ENCODE results near the gene TNRC6C. TPM values are rescaled to one million over a fixed set of nuclear protein-coding genes. Genes with fewer than 3 reads are reported as not detected.

The TNRC6C gene
- total RNA-seq, 1 donor, result 12.4 TPM

GRCh38 chr17:78127239-78127887, 168.9 kb downstream of the TNRC6C start:
- Histone ChIP-seq H3K9me3 (ENCODE audit: low read depth, low read length) (no peaks in the 10 kb centered on the region), H3K4me1 (ENCODE audit: insufficient read depth, low read length) (peaks cover 77% of the 10 kb centered on the region), H3K4me3 (ENCODE audit: low read length) (peak overlapping the region; percentile 81), H3K27me3 (ENCODE audit: insufficient read depth, low read length) (no peaks in the 10 kb centered on the region)

- Histone ChIP-seq H3K4me1 (ENCODE audit: insufficient read depth, low read length) (peaks cover 77% of the 10 kb centered on the region), H3K4me3 (ENCODE audit: low read length) (peak overlapping the region; percentile 81), H3K9me3 (ENCODE audit: low read depth, low read length) (no peaks in the 10 kb centered on the region), H3K27me3 (ENCODE audit: insufficient read depth, low read length) (no peaks in the 10 kb centered on the region)
Measured at GRCh38 chr17:78127888-78128550, 169.5 kb downstream of the TNRC6C start.

- H3K4me3 ChIP-seq (ENCODE audit: low read length), result peak within 1 kb of the TSS; percentile 81
- H3K9me3 ChIP-seq (ENCODE audit: low read depth, low read length), result no peaks in the 10 kb centered on the region
- H3K4me1 ChIP-seq (ENCODE audit: insufficient read depth, low read length), result peaks cover 77% of the 10 kb centered on the region
- no peaks in the 10 kb centered on the region for H3K27me3 ChIP-seq (ENCODE audit: insufficient read depth, low read length)
Measured at GRCh38 chr17:78128551-78129350, 170.2 kb downstream of the TNRC6C start, which contains the start of gene TMC6. TSS of gene TMC6 (minus strand) at chr17:78128755. CDS start at chr17:78126832, 1,923 bp downstream.

- Histone ChIP-seq H3K27me3 (ENCODE audit: insufficient read depth, low read length) (no peaks in the 10 kb centered on the region), H3K9me3 (ENCODE audit: low read depth, low read length) (no peaks in the 10 kb centered on the region), H3K4me3 (ENCODE audit: low read length) (peak overlapping the region; percentile 81), H3K4me1 (ENCODE audit: insufficient read depth, low read length) (peaks cover 77% of the 10 kb centered on the region)
Measured at GRCh38 chr17:78129351-78130089, 171.0 kb downstream of the TNRC6C start.

- no peaks in the 10 kb centered on the region for H3K27me3 ChIP-seq (ENCODE audit: insufficient read depth, low read length)
- peak overlapping the region; percentile 61 for H3K4me3 ChIP-seq (ENCODE audit: low read length)
- H3K4me1 ChIP-seq (ENCODE audit: insufficient read depth, low read length), result peaks cover 77% of the 10 kb centered on the region
- H3K9me3 ChIP-seq (ENCODE audit: low read depth, low read length), result no peaks in the 10 kb centered on the region
Measured at GRCh38 chr17:78130090-78130436, 171.6 kb downstream of the TNRC6C start.

GRCh38 chr17:78130437-78131101, 172.1 kb downstream of the TNRC6C start, which contains the start of gene TMC8:
TSS of gene TMC8 (plus strand) at chr17:78130771. CDS start at chr17:78131589, 818 bp downstream.
- H3K4me1 ChIP-seq (ENCODE audit: insufficient read depth, low read length), result peaks cover 77% of the 10 kb centered on the region
- peak within 1 kb of the TSS; percentile 61 for H3K4me3 ChIP-seq (ENCODE audit: low read length)
- no peaks in the 10 kb centered on the region for H3K27me3 ChIP-seq (ENCODE audit: insufficient read depth, low read length)
- H3K9me3 ChIP-seq (ENCODE audit: low read depth, low read length), result no peaks in the 10 kb centered on the region

- Histone ChIP-seq H3K9me3 (ENCODE audit: low read depth, low read length) (no peaks in the 10 kb centered on the region), H3K4me3 (ENCODE audit: low read length) (peak overlapping the region; percentile 61), H3K4me1 (ENCODE audit: insufficient read depth, low read length) (peaks cover 77% of the 10 kb centered on the region), H3K27me3 (ENCODE audit: insufficient read depth, low read length) (no peaks in the 10 kb centered on the region)
Measured at GRCh38 chr17:78131172-78132083, 172.9 kb downstream of the TNRC6C start.

GRCh38 chr17:78132084-78132676, 173.7 kb downstream of the TNRC6C start:
- Histone ChIP-seq H3K4me3 (ENCODE audit: low read length) (peak overlapping the region; percentile 61), H3K4me1 (ENCODE audit: insufficient read depth, low read length) (peaks cover 77% of the 10 kb centered on the region), H3K9me3 (ENCODE audit: low read depth, low read length) (no peaks in the 10 kb centered on the region), H3K27me3 (ENCODE audit: insufficient read depth, low read length) (no peaks in the 10 kb centered on the region)

- no peaks in the 10 kb centered on the region for H3K9me3 ChIP-seq (ENCODE audit: low read depth, low read length)
- H3K27me3 ChIP-seq (ENCODE audit: insufficient read depth, low read length), result no peaks in the 10 kb centered on the region
- peaks cover 82% of the 10 kb centered on the region for H3K4me1 ChIP-seq (ENCODE audit: insufficient read depth, low read length)
- H3K4me3 ChIP-seq (ENCODE audit: low read length), result peak overlapping the region; percentile 61
Measured at GRCh38 chr17:78132767-78133178, 174.3 kb downstream of the TNRC6C start.

- Histone ChIP-seq H3K9me3 (ENCODE audit: low read depth, low read length) (no peaks in the 10 kb centered on the region), H3K4me1 (ENCODE audit: insufficient read depth, low read length) (peaks cover 88% of the 10 kb centered on the region), H3K27me3 (ENCODE audit: insufficient read depth, low read length) (no peaks in the 10 kb centered on the region), H3K4me3 (ENCODE audit: low read length) (peak overlapping the region; percentile 61)
Measured at GRCh38 chr17:78133179-78133951, 174.9 kb downstream of the TNRC6C start.

GRCh38 chr17:78133971-78134898, 175.7 kb downstream of the TNRC6C start:
- no peaks in the 10 kb centered on the region for H3K9me3 ChIP-seq (ENCODE audit: low read depth, low read length)
- H3K27me3 ChIP-seq (ENCODE audit: insufficient read depth, low read length), result no peaks in the 10 kb centered on the region
- H3K4me3 ChIP-seq (ENCODE audit: low read length), result peak overlapping the region; percentile 61
- H3K4me1 ChIP-seq (ENCODE audit: insufficient read depth, low read length), result peaks cover 92% of the 10 kb centered on the region

GRCh38 chr17:78134899-78135385, 176.4 kb downstream of the TNRC6C start:
- H3K4me1 ChIP-seq (ENCODE audit: insufficient read depth, low read length), result peaks cover 92% of the 10 kb centered on the region
- no peaks in the 10 kb centered on the region for H3K9me3 ChIP-seq (ENCODE audit: low read depth, low read length)
- no peak overlapping the region for H3K4me3 ChIP-seq (ENCODE audit: low read length)
- no peaks in the 10 kb centered on the region for H3K27me3 ChIP-seq (ENCODE audit: insufficient read depth, low read length)
